Right lobe of liver (tissue), 6 donors: ENCODE measurements around the gene MYL5. TPM values are rescaled to one million over a fixed set of nuclear protein-coding genes. Genes with fewer than 3 reads are reported as not detected.
A peak's percentile ranks its signal among the peaks of the same experiment; 100 is the strongest.

Experiments
- ATAC-seq, 4 donors: fragments of 200-7000 bp; cut with Tn5 transposase; one replicate each; pipeline ENCODE4 v1.9.1; 2020; ENCODE audit warnings: mild to moderate bottlenecking in 4 of 4, moderate library complexity in 4 of 4
- DNase-seq, 3 donors: peaks; one replicate each; pipeline ENCODE4 v3.0.0-alpha.2; 2020
- H3K27ac ChIP-seq, 3 donors: fragments of 200-600 bp; one replicate each; pipeline ENCODE4 v1.8.0; 2022
- H3K27me3 ChIP-seq, 2 donors: fragments of 200-600 bp; one replicate each; pipeline ENCODE4 v1.8.0; 2022
- H3K36me3 ChIP-seq, 4 donors: fragments of 200-600 bp; sonication (generic) in 1 of 4; one replicate each; pipeline versions ENCODE4 v1.5.1 to v1.8.0; 2017 to 2022; ENCODE audit warnings: control low read depth in 1 of 4
- H3K4me1 ChIP-seq, 4 donors: fragments of 200-600 bp; sonication (generic) in 1 of 4; one replicate each; pipeline versions ENCODE4 v1.5.1 to v1.8.0; 2017 to 2022; ENCODE audit warnings: control low read depth in 1 of 4
- H3K4me3 ChIP-seq, 3 donors: fragments of 200-600 bp; one replicate each; pipeline ENCODE4 v1.8.0; 2022
- H3K9me3 ChIP-seq, 4 donors: fragments of 200-600 bp; sonication (generic) in 1 of 4; one replicate each; pipeline versions ENCODE4 v1.5.1 to v1.8.0; 2017 to 2022; ENCODE audit warnings: control low read depth in 1 of 4
- CTCF ChIP-seq, 4 donors: fragments of 200-600 bp in 3 of 4; fragments of 450-650 bp in 1 of 4; IDR thresholded peaks; one replicate each; pipeline versions ENCODE4 v1.5.1 to v1.8.0; 2016 to 2022; ENCODE audit warnings: antibody characterized with exemption in 4 of 4, mild to moderate bottlenecking in 2 of 4
- POLR2A ChIP-seq: fragments of 450-650 bp; IDR thresholded peaks from one replicate; pipeline ENCODE4 v1.6.1; 2017; ENCODE audit warnings: antibody characterized with exemption, mild to moderate bottlenecking
- WGBS: methylation state at CpG from one replicate; pipeline ENCODE4 v1.1.6; 2018; ENCODE audit warnings: low coverage, low lambda C conversion rate; ENCODE audit not compliant: insufficient coverage; ENCODE audit errors: missing lambda C conversion rate; 5-methylcytosine and 5-hydroxymethylcytosine counted together
- intact Hi-C, 2 donors: fragments of 100-400 bp; cut with DNase I; formaldehyde crosslinking; loops; one replicate each; pipeline versions ENCODE4 v1.11.2 to v1.14.1; 2022
- total RNA-seq, 6 experiments: library from RNA; depleted of rRNA in 2 of 6; stranded (reverse); fragments of >200 nt in 2 of 6; fragmentation: NEBNext Ultra II Directional in 3 of 6; extraction: Animal tissue kit (Norgen Biotek cat#: 25700) in 3 of 6; gene quantifications; one replicate each; pipeline versions ENCODE4 v1.1.0 to v1.2.4, GENCODE V29; 2016 to 2023
- donor health status: DM: no; HTN: yes; CAD: no.
- donor health status: DM: no; HTN: no; CAD: no.
- donor health status: DM: no; HTN: no; CAD: no.
- donor health status: DM: no; HTN: yes; CAD: no.
- donor health status: DM: no; HTN: yes; CAD: no.

MYL5 gene
- total RNA-seq, 6 experiments from 2014 or later = 6.9 to 9.2 (median 8.4) TPM

DNA sequence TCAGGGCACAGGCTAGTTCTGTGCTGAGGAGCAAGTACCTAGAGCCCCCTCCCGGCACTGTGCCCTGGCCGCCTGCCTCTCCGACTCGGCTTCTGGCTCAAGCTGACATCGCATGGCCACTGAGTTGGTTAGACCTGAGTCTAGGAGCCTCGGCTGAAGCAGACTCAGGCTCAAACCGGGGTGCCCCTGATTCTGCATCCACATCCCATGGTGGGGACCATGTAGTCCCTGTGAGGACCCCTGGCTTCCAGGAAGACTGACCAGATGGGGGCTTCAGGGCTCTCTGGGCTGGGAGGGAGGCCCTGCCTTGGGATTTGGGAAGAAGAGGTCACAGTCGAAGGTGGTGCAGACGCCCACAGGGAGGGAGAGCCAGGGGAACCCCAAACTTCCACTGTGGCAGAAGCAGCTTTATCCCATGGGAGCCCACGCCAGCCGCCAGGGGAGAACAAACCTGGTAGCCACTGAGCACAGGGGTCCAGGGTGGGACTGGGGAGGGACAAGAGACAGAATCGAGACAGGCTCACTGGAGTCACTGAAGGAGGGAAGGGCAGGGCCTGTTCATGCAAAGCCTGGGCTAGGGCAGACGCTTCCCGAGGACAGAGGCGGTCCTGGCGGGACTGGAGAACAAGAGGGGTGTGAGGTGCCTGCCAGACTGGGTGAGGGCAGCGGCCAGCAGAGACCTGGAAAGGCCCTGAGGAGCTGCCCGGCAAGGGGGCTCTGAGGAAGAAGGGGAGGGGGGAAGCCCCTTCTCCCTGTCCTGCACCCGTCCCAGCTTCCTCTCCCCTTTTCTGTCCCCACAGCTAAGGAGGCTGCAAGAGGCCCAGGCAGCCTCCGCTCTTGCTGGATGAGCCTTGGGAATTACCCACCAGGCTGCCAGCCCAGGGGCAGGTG lies 47.9 kb upstream of the MYL5 start:
- ATAC-seq (no peak), DNase-seq (peak in 2 of 3 donors; percentile 31 to 38)
- 71% methylated on average over 1 of the region's 20 CpGs for WGBS
- Histone ChIP-seq H3K27me3 (no peaks in the 10 kb centered on the region), H3K27ac (no peak overlapping the region), H3K36me3 (no peaks in the 10 kb centered on the region), H3K4me3 (no peak overlapping the region), H3K4me1 (no peaks in the 10 kb centered on the region), H3K9me3 (no peaks in the 10 kb centered on the region)
- no peak for TF ChIP-seq CTCF (IDR thresholded peaks at IDR 0.05)
- TF ChIP-seq POLR2A = no peak
- intact Hi-C loops = no loop called here

DNA sequence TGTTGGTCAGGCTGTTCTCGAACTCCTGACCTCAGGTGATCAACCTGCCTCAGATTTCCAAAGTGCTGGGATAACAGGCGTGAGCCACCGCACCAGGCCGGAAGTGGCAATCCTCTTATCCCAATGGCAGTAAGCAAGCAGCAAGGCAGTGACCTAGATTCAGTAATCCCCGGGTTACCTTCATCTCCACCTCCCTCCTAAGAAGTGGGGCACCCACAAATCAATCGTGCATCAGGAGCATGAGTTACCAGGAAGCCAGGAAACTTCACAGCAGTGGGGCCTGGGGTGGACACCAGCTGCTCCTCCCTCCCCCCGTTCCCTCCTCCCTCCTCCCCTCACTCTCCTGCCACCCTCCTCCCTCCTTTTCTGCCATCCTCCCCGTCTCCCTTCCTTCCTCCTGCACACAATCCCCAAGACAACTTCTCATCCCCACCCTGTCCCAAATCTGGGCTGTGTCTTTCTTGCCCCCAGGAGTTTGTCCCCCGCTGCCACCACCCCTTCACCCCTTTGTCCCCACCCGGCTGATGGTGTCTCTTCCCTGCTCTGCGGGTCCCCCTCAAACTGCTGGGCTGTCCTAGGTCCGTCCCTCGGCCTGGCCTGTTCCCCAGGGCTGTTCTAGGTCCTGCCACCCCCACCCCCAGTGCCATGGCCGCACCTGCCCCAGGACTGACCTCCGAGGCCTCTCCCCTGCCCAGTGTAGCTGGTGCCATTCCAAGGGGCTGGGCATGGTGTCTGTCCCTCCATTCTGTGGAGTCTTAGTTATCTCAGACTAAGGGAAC lies 46.8 kb upstream of the MYL5 start:
- Histone ChIP-seq H3K36me3 (no peaks in the 10 kb centered on the region), H3K4me3 (no peak overlapping the region), H3K27me3 (no peaks in the 10 kb centered on the region), H3K4me1 (no peaks in the 10 kb centered on the region), H3K27ac (no peak overlapping the region), H3K9me3 (no peaks in the 10 kb centered on the region)
- TF ChIP-seq CTCF (IDR thresholded peaks at IDR 0.05) = no peak
- no peak for TF ChIP-seq POLR2A
- ATAC-seq = no peak
- peak in 2 of 3 donors; percentile 17 to 36 for DNase-seq
- 66% methylated on average over 11 of the region's 15 CpGs for WGBS
- intact Hi-C loops = no loop called here

DNA sequence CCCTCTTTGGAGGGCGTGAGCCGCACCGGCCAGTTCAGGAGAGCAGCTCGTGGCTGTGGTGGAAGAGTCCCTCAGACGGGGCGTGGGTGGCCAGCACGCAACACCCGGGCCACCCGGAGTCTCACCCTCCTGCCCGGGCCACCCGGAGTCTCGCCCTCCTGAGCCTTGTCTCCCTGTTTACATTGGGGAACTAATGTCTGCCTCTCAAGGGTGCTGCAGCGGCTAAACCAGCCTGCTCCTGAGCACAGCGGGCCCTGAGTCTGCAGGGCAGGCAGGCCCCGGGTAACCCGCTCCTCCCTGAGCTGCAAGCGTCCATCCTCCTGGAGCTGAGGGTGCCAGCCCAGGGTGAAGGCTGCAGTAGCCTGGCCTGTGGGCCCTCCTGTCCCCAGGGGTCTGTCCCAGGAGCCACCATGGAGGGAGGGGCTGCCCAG lies 46.0 kb upstream of the MYL5 start:
- Histone ChIP-seq H3K27me3 (no peaks in the 10 kb centered on the region), H3K27ac (no peak overlapping the region), H3K4me3 (no peak overlapping the region), H3K36me3 (no peaks in the 10 kb centered on the region), H3K9me3 (no peaks in the 10 kb centered on the region), H3K4me1 (no peaks in the 10 kb centered on the region)
- WGBS = no CpG with 5 or more reads among the region's 17 CpGs
- no peak for ATAC-seq
- peak in 2 of 3 donors; percentile 33 to 37 for DNase-seq
- intact Hi-C loops = no loop called here
- TF ChIP-seq CTCF (IDR thresholded peaks at IDR 0.05) = no peak
- no peak for TF ChIP-seq POLR2A

DNA sequence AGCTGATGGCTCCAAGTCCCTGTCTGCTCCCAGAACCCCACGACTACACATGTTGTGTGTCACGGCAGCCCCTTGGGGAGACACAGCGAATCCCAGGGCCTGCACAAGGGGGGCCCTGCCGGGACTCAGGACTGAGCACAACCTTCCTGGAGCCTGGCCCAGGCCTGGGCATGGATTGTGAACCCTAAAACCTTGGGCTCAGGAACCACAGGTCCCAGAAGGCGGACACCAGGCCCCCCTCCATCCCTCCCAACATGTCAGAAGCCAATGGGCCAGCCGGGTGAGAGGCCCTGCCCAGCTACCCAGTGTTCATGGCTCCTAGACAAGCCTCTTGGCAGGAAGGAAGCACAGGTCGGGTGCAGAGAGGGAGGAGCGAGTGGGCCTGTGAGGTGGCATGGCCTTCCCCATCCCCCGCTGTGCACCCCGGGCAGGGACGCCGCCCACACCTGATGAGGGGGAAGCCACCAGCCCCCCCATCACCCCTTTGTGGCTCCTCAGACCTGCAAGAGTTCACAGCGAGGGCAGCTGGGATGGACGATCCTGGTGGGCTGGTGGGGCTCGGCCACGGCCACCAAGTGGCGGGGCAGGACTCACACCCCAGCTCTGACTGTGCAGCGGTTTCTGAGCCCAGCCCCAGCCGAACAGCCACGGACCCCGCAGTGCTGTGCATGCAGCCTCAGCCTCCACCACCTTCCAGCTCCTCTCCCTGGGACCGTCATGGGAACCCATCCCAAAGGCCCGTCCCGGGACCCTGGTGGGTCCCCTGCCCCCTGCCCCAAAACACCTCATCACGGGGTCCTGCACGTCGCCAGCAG lies 45.3 kb upstream of the MYL5 start:
- Histone ChIP-seq H3K27me3 (no peaks in the 10 kb centered on the region), H3K4me1 (no peaks in the 10 kb centered on the region), H3K27ac (no peak overlapping the region), H3K4me3 (no peak overlapping the region), H3K36me3 (no peaks in the 10 kb centered on the region), H3K9me3 (no peaks in the 10 kb centered on the region)
- TF ChIP-seq CTCF (IDR thresholded peaks at IDR 0.05) = no peak
- TF ChIP-seq POLR2A = no peak
- DNase-seq (peak in 2 of 3 donors; percentile 38 to 40), ATAC-seq (no peak)
- intact Hi-C loops = no loop called here
- WGBS = 79% methylated on average over 2 of the region's 27 CpGs
